Mesendoderm (in vitro differentiated cells): ENCODE results near the gene EFHC2.

Experiments
- DNase-seq: peaks from one replicate; pipeline ENCODE4 v3.0.0; 2013
- H2AK5ac ChIP-seq: 2 replicates; pipeline ENCODE4 v1.6.1; 2013; ENCODE audit warnings: low read length, inconsistent platforms
- H2BK120ac ChIP-seq: 2 replicates; pipeline ENCODE4 v1.6.1; 2013; ENCODE audit warnings: low read depth, mild to moderate bottlenecking, low read length, moderate library complexity, mixed read lengths
- H2BK15ac ChIP-seq: replicated peaks from 2 replicates; pipeline ENCODE4 v1.6.1; 2013; ENCODE audit warnings: low read depth, mild to moderate bottlenecking, moderate library complexity
- H2BK5ac ChIP-seq: 2 replicates; pipeline ENCODE4 v1.6.1; 2013; ENCODE audit warnings: low read length, inconsistent platforms
- H3K18ac ChIP-seq: 2 replicates; pipeline ENCODE4 v1.6.1; 2013; ENCODE audit warnings: mild to moderate bottlenecking, low read length, mixed read lengths
- H3K23ac ChIP-seq: one replicate; pipeline ENCODE4 v1.6.1; 2013; ENCODE audit warnings: low read length
- H3K27ac ChIP-seq: 2 replicates; pipeline ENCODE4 v1.5.1; 2013; ENCODE audit warnings: low read depth, mild to moderate bottlenecking, inconsistent platforms, low read length, moderate library complexity
- H3K27me3 ChIP-seq: 2 replicates; pipeline ENCODE4 v1.6.1; 2013; ENCODE audit warnings: low read length, control low read depth, mild to moderate bottlenecking, inconsistent platforms; ENCODE audit not compliant: insufficient read depth, poor library complexity
- H3K36me3 ChIP-seq: 2 replicates; pipeline ENCODE4 v1.6.1; 2013; ENCODE audit warnings: low read length, inconsistent platforms; ENCODE audit not compliant: control insufficient read depth, insufficient read depth
- H3K4ac ChIP-seq: one replicate; pipeline ENCODE4 v1.6.1; 2013; ENCODE audit warnings: low read depth, mild to moderate bottlenecking, low read length, moderate library complexity
- H3K4me1 ChIP-seq: 2 replicates; pipeline ENCODE4 v1.6.1; 2013; ENCODE audit warnings: low read depth, low read length, inconsistent platforms; ENCODE audit not compliant: control insufficient read depth
- H3K4me2 ChIP-seq: 2 replicates; pipeline ENCODE4 v1.6.1; 2013; ENCODE audit warnings: low read length
- H3K4me3 ChIP-seq: 2 replicates; pipeline ENCODE4 v1.5.1; 2013; ENCODE audit warnings: mild to moderate bottlenecking, low read length
- H3K56ac ChIP-seq: one replicate; pipeline ENCODE4 v1.6.1; 2013; ENCODE audit warnings: low read length
- H3K79me1 ChIP-seq: 2 replicates; pipeline ENCODE4 v1.6.1; 2013; ENCODE audit warnings: low read length, inconsistent platforms
- H3K79me2 ChIP-seq: 2 replicates; pipeline ENCODE4 v1.6.1; 2013; ENCODE audit warnings: mild to moderate bottlenecking, low read length; ENCODE audit not compliant: control insufficient read depth, insufficient read depth
- H3K9ac ChIP-seq: 2 replicates; pipeline ENCODE4 v1.6.1; 2013; ENCODE audit warnings: low read length, inconsistent platforms
- H4K5ac ChIP-seq: one replicate; pipeline ENCODE4 v1.6.1; 2013; ENCODE audit warnings: low read length
- H4K8ac ChIP-seq: one replicate; pipeline ENCODE4 v1.6.1; 2013; ENCODE audit warnings: low read depth, mild to moderate bottlenecking, control low read depth, low read length, moderate library complexity
- WGBS: extraction: QIAGEN DNeasy Blood & Tissue Kit; methylation state at CpG from one replicate; pipeline ENCODE4 v1.1.7; 2013; ENCODE audit warnings: low lambda C conversion rate, missing lambda C conversion rate; ENCODE audit not compliant: insufficient coverage; ENCODE audit errors: extremely low coverage; 5-methylcytosine and 5-hydroxymethylcytosine counted together

The EFHC2 gene

DNA sequence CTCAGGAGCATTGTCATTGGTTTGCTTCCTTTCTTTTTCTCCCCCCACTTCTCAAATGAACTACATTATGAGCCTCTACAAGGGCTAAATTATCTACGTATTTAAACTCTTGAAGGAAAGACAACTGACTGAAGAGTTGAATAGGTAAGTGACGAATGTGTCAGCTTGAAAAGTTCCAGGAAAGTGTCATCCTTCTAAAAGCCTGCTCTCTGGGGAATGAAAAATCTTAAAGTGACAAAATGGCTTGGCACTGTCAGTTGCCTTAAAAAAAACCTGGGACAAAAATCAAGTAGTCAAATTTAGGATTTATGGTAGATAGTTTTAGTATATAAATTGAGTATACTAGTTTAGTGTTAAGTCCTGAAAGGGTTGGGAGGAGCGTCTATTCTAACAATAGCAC lies 196.3 kb downstream of the EFHC2 start:
- Histone ChIP-seq H3K27me3 (no peaks in the 10 kb centered on the region), H3K27ac (no peak overlapping the region), H3K9ac (no peak overlapping the region), H3K23ac (no peak overlapping the region), H3K56ac (no peak overlapping the region), H4K5ac (no peak overlapping the region), H3K36me3 (no peaks in the 10 kb centered on the region), H4K8ac (no peak overlapping the region), H3K79me2 (no peaks in the 10 kb centered on the region), H3K18ac (no peak overlapping the region), H3K4ac (no peak overlapping the region), H2BK15ac (no peak overlapping the region), H3K79me1 (no peaks in the 10 kb centered on the region), H2BK120ac (no peak overlapping the region), H3K4me2 (no peak overlapping the region), H3K4me1 (no peaks in the 10 kb centered on the region), H3K4me3 (no peak overlapping the region), H2BK5ac (no peak overlapping the region), H2AK5ac (no peak overlapping the region)
- WGBS, result no CpG with 5 or more reads among the region's 3 CpGs
- DNase-seq, result no peak

- no peak overlapping the region for H3K56ac ChIP-seq
- no peak overlapping the region for H2BK5ac ChIP-seq
- H3K4ac ChIP-seq, result peak overlapping the region; percentile 16
- no CpG with 5 or more reads among the region's 8 CpGs for WGBS
- H3K79me1 ChIP-seq, result no peaks in the 10 kb centered on the region
- no peaks in the 10 kb centered on the region for H3K79me2 ChIP-seq
- H3K23ac ChIP-seq, result no peak overlapping the region
- no peak overlapping the region for H3K18ac ChIP-seq
- no peak overlapping the region for H2BK120ac ChIP-seq
- no peak overlapping the region for H4K5ac ChIP-seq
- no peak overlapping the region for H2BK15ac ChIP-seq
- H3K27me3 ChIP-seq, result no peaks in the 10 kb centered on the region
- H3K4me2 ChIP-seq, result no peak overlapping the region
- H2AK5ac ChIP-seq, result no peak overlapping the region
- H3K9ac ChIP-seq, result no peak overlapping the region
- H4K8ac ChIP-seq, result no peak overlapping the region
- DNase-seq, result no peak
- H3K36me3 ChIP-seq, result no peaks in the 10 kb centered on the region
- no peaks in the 10 kb centered on the region for H3K4me1 ChIP-seq
- no peak overlapping the region for H3K4me3 ChIP-seq
- no peak overlapping the region for H3K27ac ChIP-seq
Observed at GRCh38 chrX:44144177-44144945, 199.1 kb downstream of the EFHC2 start.

GRCh38 chrX:44143061-44143602 lies 200.3 kb downstream of the EFHC2 start:
- no peaks in the 10 kb centered on the region for H3K36me3 ChIP-seq
- no CpG with 5 or more reads among the region's 3 CpGs for WGBS
- H3K79me2 ChIP-seq, result no peaks in the 10 kb centered on the region
- no peak overlapping the region for H3K18ac ChIP-seq
- no peak overlapping the region for H2BK15ac ChIP-seq
- no peak overlapping the region for H3K4me2 ChIP-seq
- H3K27me3 ChIP-seq, result no peaks in the 10 kb centered on the region
- H4K5ac ChIP-seq, result no peak overlapping the region
- no peak overlapping the region for H3K56ac ChIP-seq
- no peak overlapping the region for H3K4ac ChIP-seq
- H3K4me1 ChIP-seq, result no peaks in the 10 kb centered on the region
- no peak overlapping the region for H4K8ac ChIP-seq
- no peak overlapping the region for H2BK120ac ChIP-seq
- H3K9ac ChIP-seq, result no peak overlapping the region
- H2AK5ac ChIP-seq, result no peak overlapping the region
- H3K27ac ChIP-seq, result no peak overlapping the region
- no peak overlapping the region for H3K23ac ChIP-seq
- no peak overlapping the region for H2BK5ac ChIP-seq
- no peak for DNase-seq
- H3K4me3 ChIP-seq, result no peak overlapping the region
- no peaks in the 10 kb centered on the region for H3K79me1 ChIP-seq

- no peak overlapping the region for H2BK5ac ChIP-seq
- H3K79me2 ChIP-seq, result no peaks in the 10 kb centered on the region
- H3K4ac ChIP-seq, result no peak overlapping the region
- H2BK15ac ChIP-seq, result no peak overlapping the region
- no peaks in the 10 kb centered on the region for H3K79me1 ChIP-seq
- no peak overlapping the region for H3K4me2 ChIP-seq
- H3K36me3 ChIP-seq, result no peaks in the 10 kb centered on the region
- no peak overlapping the region for H3K23ac ChIP-seq
- no peak overlapping the region for H3K27ac ChIP-seq
- no peak for DNase-seq
- WGBS, result no CpG with 5 or more reads among the region's 2 CpGs
- no peak overlapping the region for H4K5ac ChIP-seq
- no peak overlapping the region for H3K9ac ChIP-seq
- H2BK120ac ChIP-seq, result no peak overlapping the region
- H2AK5ac ChIP-seq, result no peak overlapping the region
- no peaks in the 10 kb centered on the region for H3K27me3 ChIP-seq
- H3K4me1 ChIP-seq, result no peaks in the 10 kb centered on the region
- H3K4me3 ChIP-seq, result no peak overlapping the region
- H3K18ac ChIP-seq, result no peak overlapping the region
- no peak overlapping the region for H4K8ac ChIP-seq
- no peak overlapping the region for H3K56ac ChIP-seq
Observed at GRCh38 chrX:44130189-44130588, 213.3 kb downstream of the EFHC2 start.

DNA sequence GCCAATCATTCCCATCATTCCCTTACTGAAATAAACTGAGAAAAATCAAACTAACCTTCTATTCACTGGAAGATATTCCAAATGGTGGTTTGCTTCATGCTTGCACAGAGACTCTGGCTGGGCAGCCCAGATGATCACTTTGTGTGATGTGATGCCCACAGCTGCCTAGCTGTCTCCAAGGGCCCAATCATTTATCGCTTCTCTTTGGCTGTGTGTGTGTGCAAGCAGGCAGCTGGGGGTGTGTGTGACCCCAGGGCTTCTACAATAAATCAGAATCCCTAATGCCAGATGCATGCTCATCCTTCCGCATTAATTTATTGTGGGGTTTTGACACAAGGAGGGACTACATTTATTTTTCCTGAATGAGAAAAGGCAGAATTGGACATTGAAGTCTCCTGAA lies 230.1 kb downstream of the EFHC2 start:
- H3K27me3 ChIP-seq, result no peaks in the 10 kb centered on the region
- no peak for DNase-seq
- no peaks in the 10 kb centered on the region for H3K36me3 ChIP-seq
- H3K4me1 ChIP-seq, result no peaks in the 10 kb centered on the region
- no peak overlapping the region for H4K8ac ChIP-seq
- H2BK120ac ChIP-seq, result no peak overlapping the region
- no peak overlapping the region for H3K4ac ChIP-seq
- H3K9ac ChIP-seq, result no peak overlapping the region
- no peak overlapping the region for H3K4me2 ChIP-seq
- no peak overlapping the region for H2BK5ac ChIP-seq
- H3K18ac ChIP-seq, result no peak overlapping the region
- no peak overlapping the region for H2AK5ac ChIP-seq
- no peak overlapping the region for H3K56ac ChIP-seq
- H3K4me3 ChIP-seq, result no peak overlapping the region
- no CpG with 5 or more reads among the region's 2 CpGs for WGBS
- H4K5ac ChIP-seq, result no peak overlapping the region
- H3K79me1 ChIP-seq, result no peaks in the 10 kb centered on the region
- no peak overlapping the region for H2BK15ac ChIP-seq
- H3K23ac ChIP-seq, result no peak overlapping the region
- H3K27ac ChIP-seq, result no peak overlapping the region
- no peaks in the 10 kb centered on the region for H3K79me2 ChIP-seq

DNA sequence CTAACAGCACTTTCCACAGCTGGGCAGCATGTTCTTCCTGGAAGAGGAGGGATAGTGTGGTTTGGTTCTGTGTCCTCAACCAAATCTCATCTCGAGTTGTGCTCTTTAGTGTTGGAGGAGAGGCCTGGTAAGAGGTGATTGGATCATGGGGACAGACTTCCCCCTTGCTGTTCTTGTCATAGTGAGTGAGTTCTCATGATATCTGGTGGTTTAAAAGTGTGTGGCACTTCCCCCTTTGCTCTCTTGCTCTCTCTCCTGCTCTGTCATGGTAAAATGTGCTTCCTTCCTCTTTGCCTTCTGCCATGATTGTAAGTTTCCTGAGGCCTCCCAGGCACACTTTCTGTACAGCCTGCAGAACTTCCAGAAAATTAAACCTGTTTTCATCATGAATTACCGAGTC lies 236.6 kb downstream of the EFHC2 start:
- H3K18ac ChIP-seq, result no peak overlapping the region
- no peak overlapping the region for H2BK5ac ChIP-seq
- H3K36me3 ChIP-seq, result no peaks in the 10 kb centered on the region
- no peaks in the 10 kb centered on the region for H3K27me3 ChIP-seq
- H3K9ac ChIP-seq, result no peak overlapping the region
- H2BK15ac ChIP-seq, result no peak overlapping the region
- no peak overlapping the region for H3K27ac ChIP-seq
- DNase-seq, result no peak
- no peak overlapping the region for H4K5ac ChIP-seq
- H3K4me1 ChIP-seq, result no peaks in the 10 kb centered on the region
- no peak overlapping the region for H3K23ac ChIP-seq
- no peak overlapping the region for H3K4ac ChIP-seq
- H3K79me2 ChIP-seq, result no peaks in the 10 kb centered on the region
- no peak overlapping the region for H2AK5ac ChIP-seq
- no CpG with 5 or more reads among the region's 2 CpGs for WGBS
- H3K4me2 ChIP-seq, result no peak overlapping the region
- no peak overlapping the region for H4K8ac ChIP-seq
- H2BK120ac ChIP-seq, result no peak overlapping the region
- H3K4me3 ChIP-seq, result no peak overlapping the region
- H3K56ac ChIP-seq, result no peak overlapping the region
- no peaks in the 10 kb centered on the region for H3K79me1 ChIP-seq
